H9 (cell line): ENCODE data around the gene SELENOW. TPM values are rescaled to one million over a fixed set of nuclear protein-coding genes. Genes with fewer than 3 reads are reported as not detected.

Experiments used
- DNase-seq: peaks from one replicate; pipeline ENCODE4 v3.0.0-alpha.2; 2017
- H2AFZ ChIP-seq: one replicate; pipeline ENCODE4 v1.6.1; 2013; ENCODE audit warnings: mild to moderate bottlenecking, low read length, control low read depth, moderate library complexity
- H2AK5ac ChIP-seq: 2 replicates; pipeline ENCODE4 v1.6.1; 2013; ENCODE audit warnings: low read length, control low read depth, mixed read lengths; ENCODE audit not compliant: insufficient read length
- H2BK120ac ChIP-seq: one replicate; pipeline ENCODE4 v1.6.1; 2013; ENCODE audit warnings: low read depth, mild to moderate bottlenecking, low read length, control low read depth, inconsistent platforms; ENCODE audit not compliant: poor library complexity, severe bottlenecking
- H2BK12ac ChIP-seq: 2 replicates; pipeline ENCODE4 v1.6.1; 2013; ENCODE audit warnings: low read length, control low read depth, mixed read lengths, low read depth; ENCODE audit not compliant: insufficient read length
- H2BK15ac ChIP-seq: 2 replicates; pipeline ENCODE4 v1.6.1; 2013; ENCODE audit warnings: low read depth, low read length, control low read depth
- H2BK20ac ChIP-seq: one replicate; pipeline ENCODE4 v1.6.1; 2013; ENCODE audit warnings: low read depth, mild to moderate bottlenecking, low read length, control low read depth, inconsistent platforms; ENCODE audit not compliant: poor library complexity, severe bottlenecking
- H2BK5ac ChIP-seq: 2 replicates; pipeline ENCODE4 v1.6.1; 2013; ENCODE audit warnings: low read length, control low read depth, mixed read lengths; ENCODE audit not compliant: insufficient read length
- H3K14ac ChIP-seq: 2 replicates; pipeline ENCODE4 v1.6.1; 2013; ENCODE audit warnings: low read length, control low read depth; ENCODE audit not compliant: insufficient read depth
- H3K18ac ChIP-seq: 2 replicates; pipeline ENCODE4 v1.6.1; 2013; ENCODE audit warnings: low read depth, mild to moderate bottlenecking, mixed read lengths, low read length, control low read depth; ENCODE audit not compliant: insufficient read length
- H3K23ac ChIP-seq: 2 replicates; pipeline ENCODE4 v1.6.1; 2013; ENCODE audit warnings: low read length, control low read depth, mixed read lengths, low read depth; ENCODE audit not compliant: insufficient read length
- H3K23me2 ChIP-seq: 2 replicates; pipeline ENCODE4 v1.6.1; 2013; ENCODE audit warnings: low read depth, mild to moderate bottlenecking, mixed read lengths, low read length, control low read depth; ENCODE audit not compliant: insufficient read length, poor library complexity, severe bottlenecking
- H3K27ac ChIP-seq: 2 replicates; pipeline ENCODE4 v1.5.1; 2013; ENCODE audit warnings: low read length, control low read depth, mixed read lengths, low read depth; ENCODE audit not compliant: insufficient read length
- H3K27me3 ChIP-seq: 2 replicates; pipeline ENCODE4 v1.6.1; 2013; ENCODE audit warnings: low read length, control low read depth, inconsistent platforms; ENCODE audit not compliant: insufficient read depth
- H3K4ac ChIP-seq: 2 replicates; pipeline ENCODE4 v1.6.1; 2013; ENCODE audit warnings: low read depth, mild to moderate bottlenecking, control low read depth, inconsistent platforms, low read length, moderate library complexity
- H3K4me1 ChIP-seq: 2 replicates; pipeline ENCODE4 v1.6.1; 2013; ENCODE audit warnings: low read length, control low read depth, inconsistent platforms; ENCODE audit not compliant: insufficient read depth
- H3K4me2 ChIP-seq: 2 replicates; pipeline ENCODE4 v1.6.1; 2013; ENCODE audit warnings: low read length, control low read depth, mixed read lengths; ENCODE audit not compliant: insufficient read length, insufficient read depth
- H3K56ac ChIP-seq: 2 replicates; pipeline ENCODE4 v1.6.1; 2013; ENCODE audit warnings: low read depth, mild to moderate bottlenecking, mixed read lengths, low read length, control low read depth; ENCODE audit not compliant: insufficient read length
- H3K79me1 ChIP-seq: 2 replicates; pipeline ENCODE4 v1.6.1; 2013; ENCODE audit warnings: low read depth, mild to moderate bottlenecking, moderate library complexity, low read length, control low read depth, inconsistent platforms; ENCODE audit not compliant: insufficient read depth, poor library complexity, severe bottlenecking
- H3K79me2 ChIP-seq: 2 replicates; pipeline ENCODE4 v1.6.1; 2013; ENCODE audit warnings: low read length, control low read depth, inconsistent platforms; ENCODE audit not compliant: insufficient read depth
- H3K9ac ChIP-seq: 2 replicates; pipeline ENCODE4 v1.6.1; 2013; ENCODE audit warnings: low read length, control low read depth, mixed read lengths; ENCODE audit not compliant: insufficient read length; ENCODE audit errors: extremely low read depth
- H3K9me3 ChIP-seq: one replicate; pipeline ENCODE4 v1.6.1; 2013; ENCODE audit warnings: low read depth, low read length, inconsistent platforms; ENCODE audit not compliant: control insufficient read depth
- H3T11ph ChIP-seq: one replicate; pipeline ENCODE4 v1.6.1; 2013; ENCODE audit warnings: mild to moderate bottlenecking, low read length, control low read depth, inconsistent platforms
- H4K20me1 ChIP-seq: one replicate; pipeline ENCODE4 v1.6.1; 2013; ENCODE audit not compliant: control insufficient read depth, insufficient read length, insufficient read depth
- H4K5ac ChIP-seq: 2 replicates; pipeline ENCODE4 v1.6.1; 2013; ENCODE audit warnings: low read depth, mild to moderate bottlenecking, mixed read lengths, low read length, control low read depth; ENCODE audit not compliant: insufficient read length
- H4K8ac ChIP-seq: replicated peaks from 2 replicates; pipeline ENCODE4 v1.6.1; 2013; ENCODE audit warnings: low read length, control low read depth, mixed read lengths, low read depth; ENCODE audit not compliant: insufficient read length
- H4K91ac ChIP-seq: 2 replicates; pipeline ENCODE4 v1.6.1; 2013; ENCODE audit warnings: low read depth, mild to moderate bottlenecking, moderate library complexity, mixed read lengths, low read length, control low read depth; ENCODE audit not compliant: insufficient read length
- H3K27ac Mint-ChIP-seq, 3 experiments: 2 replicates in 2 of 3; 3 replicates in 1 of 3; pipeline ENCODE4 v1.8.0; 2020 to 2021; ENCODE audit warnings: mixed read lengths in 3 of 3, mild to moderate bottlenecking in 1 of 3, moderate library complexity in 1 of 3
- H3K27me3 Mint-ChIP-seq: 2 replicates; pipeline ENCODE4 v1.8.0; 2021; ENCODE audit warnings: low read depth, mild to moderate bottlenecking, moderate library complexity, mixed read lengths
- H3K36me3 Mint-ChIP-seq, 3 experiments: 2 replicates in 2 of 3; 3 replicates in 1 of 3; pipeline ENCODE4 v1.8.0; 2020 to 2021; ENCODE audit warnings: low read depth in 3 of 3, mixed read lengths in 3 of 3; ENCODE audit not compliant: insufficient read depth in 1 of 3
- H3K4me1 Mint-ChIP-seq, 2 experiments: 2 replicates each; pipeline ENCODE4 v1.8.0; 2020; ENCODE audit warnings: mixed read lengths in 2 of 2
- H3K4me3 Mint-ChIP-seq, 2 experiments: 2 replicates in 1 of 2; 3 replicates in 1 of 2; pipeline ENCODE4 v1.8.0; 2020 to 2021; ENCODE audit warnings: mild to moderate bottlenecking in 2 of 2, mixed read lengths in 2 of 2, moderate library complexity in 1 of 2
- H3K9me3 Mint-ChIP-seq, 2 experiments: 2 replicates in 1 of 2; 3 replicates in 1 of 2; pipeline ENCODE4 v1.8.0; 2020; ENCODE audit warnings: mild to moderate bottlenecking in 2 of 2, mixed read lengths in 2 of 2, moderate library complexity in 1 of 2
- WGBS: extraction: QIAGEN DNeasy Blood & Tissue Kit; methylation state at CpG from one replicate; pipeline ENCODE4 v1.1.7; 2013; ENCODE audit warnings: missing lambda C conversion rate, low lambda C conversion rate, mixed read lengths; ENCODE audit not compliant: insufficient read length; ENCODE audit errors: extremely low coverage; 5-methylcytosine and 5-hydroxymethylcytosine counted together
- total RNA-seq: library from RNA; stranded (reverse); gene quantifications from 2 replicates; pipeline ENCODE4 v1.2.1, GENCODE V29; 2021
- TF ChIP-seq, protein P1 (sequence below): fragments of 200-600 bp; sonication (generic); conservative IDR thresholded peaks from 3 replicates; pipeline ENCODE4 v1.8.0; 2021; ENCODE audit warnings: antibody characterized with exemption, mild to moderate bottlenecking

SELENOW gene
- total RNA-seq, 1 experiment from 2014 or later: 388 TPM

- H3K9me3 Mint-ChIP-seq: no peaks in the 10 kb centered on the region; a peak in 1 of 5 replicates
- H2BK120ac ChIP-seq: no peak overlapping the region
- H3K4me2 ChIP-seq: no peak overlapping the region
- H3K36me3 Mint-ChIP-seq: peaks cover 0 to 14% (median 10%) of the 10 kb centered on the region in 3 experiments; a peak in 6 of 7 replicates
- H3K23ac ChIP-seq: no peak overlapping the region
- H2BK12ac ChIP-seq: no peak overlapping the region
- no peaks in the 10 kb centered on the region for H3K27me3 ChIP-seq
- H4K20me1 ChIP-seq: no peaks in the 10 kb centered on the region
- H3K79me1 ChIP-seq: no peaks in the 10 kb centered on the region
- H3K56ac ChIP-seq: no peak overlapping the region
- peaks cover 11 to 13% of the 10 kb centered on the region in 2 experiments for H3K4me1 Mint-ChIP-seq
- no peak overlapping the region for H4K8ac ChIP-seq
- peaks cover 4% of the 10 kb centered on the region; the same call in 1 of the 2 replicates for H3K4me1 ChIP-seq
- H3K27ac Mint-ChIP-seq: peak overlapping the region in 1 of 3 experiments; percentile 62; a peak in 2 of 7 replicates
- H4K5ac ChIP-seq: no peak overlapping the region
- no peak overlapping the region for H2BK15ac ChIP-seq
- no peak for DNase-seq
- no peak overlapping the region for H2BK5ac ChIP-seq
- no peaks in the 10 kb centered on the region for H3K79me2 ChIP-seq
- H3K9me3 ChIP-seq: no peaks in the 10 kb centered on the region
- TF ChIP-seq, protein P1, sequence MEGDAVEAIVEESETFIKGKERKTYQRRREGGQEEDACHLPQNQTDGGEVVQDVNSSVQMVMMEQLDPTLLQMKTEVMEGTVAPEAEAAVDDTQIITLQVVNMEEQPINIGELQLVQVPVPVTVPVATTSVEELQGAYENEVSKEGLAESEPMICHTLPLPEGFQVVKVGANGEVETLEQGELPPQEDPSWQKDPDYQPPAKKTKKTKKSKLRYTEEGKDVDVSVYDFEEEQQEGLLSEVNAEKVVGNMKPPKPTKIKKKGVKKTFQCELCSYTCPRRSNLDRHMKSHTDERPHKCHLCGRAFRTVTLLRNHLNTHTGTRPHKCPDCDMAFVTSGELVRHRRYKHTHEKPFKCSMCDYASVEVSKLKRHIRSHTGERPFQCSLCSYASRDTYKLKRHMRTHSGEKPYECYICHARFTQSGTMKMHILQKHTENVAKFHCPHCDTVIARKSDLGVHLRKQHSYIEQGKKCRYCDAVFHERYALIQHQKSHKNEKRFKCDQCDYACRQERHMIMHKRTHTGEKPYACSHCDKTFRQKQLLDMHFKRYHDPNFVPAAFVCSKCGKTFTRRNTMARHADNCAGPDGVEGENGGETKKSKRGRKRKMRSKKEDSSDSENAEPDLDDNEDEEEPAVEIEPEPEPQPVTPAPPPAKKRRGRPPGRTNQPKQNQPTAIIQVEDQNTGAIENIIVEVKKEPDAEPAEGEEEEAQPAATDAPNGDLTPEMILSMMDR: no peak
- H3K27ac ChIP-seq: no peak overlapping the region
- H3K14ac ChIP-seq: no peak overlapping the region
- H3K23me2 ChIP-seq: peaks cover 6% of the 10 kb centered on the region
- H2AFZ ChIP-seq: no peak overlapping the region
- H3K4ac ChIP-seq: no peak overlapping the region
- H3K4me3 Mint-ChIP-seq: peak overlapping the region; percentile 80 to 91; a peak in 2 of 5 replicates
- no peak overlapping the region for H3T11ph ChIP-seq
- no peak overlapping the region for H2BK20ac ChIP-seq
- no peak overlapping the region for H3K18ac ChIP-seq
- no peaks in the 10 kb centered on the region; the same call in 1 of the 2 replicates for H3K27me3 Mint-ChIP-seq
- H2AK5ac ChIP-seq: no peak overlapping the region
- H4K91ac ChIP-seq: no peak overlapping the region
- WGBS: no CpG with 5 or more reads among the region's 8 CpGs
- no peak overlapping the region for H3K9ac ChIP-seq
Observed at GRCh38 chr19:47730521-47730889, 48.0 kb upstream of the SELENOW start.
